ENCODE results near the gene KRTAP3-3.

The KRTAP3-3 gene

DNA sequence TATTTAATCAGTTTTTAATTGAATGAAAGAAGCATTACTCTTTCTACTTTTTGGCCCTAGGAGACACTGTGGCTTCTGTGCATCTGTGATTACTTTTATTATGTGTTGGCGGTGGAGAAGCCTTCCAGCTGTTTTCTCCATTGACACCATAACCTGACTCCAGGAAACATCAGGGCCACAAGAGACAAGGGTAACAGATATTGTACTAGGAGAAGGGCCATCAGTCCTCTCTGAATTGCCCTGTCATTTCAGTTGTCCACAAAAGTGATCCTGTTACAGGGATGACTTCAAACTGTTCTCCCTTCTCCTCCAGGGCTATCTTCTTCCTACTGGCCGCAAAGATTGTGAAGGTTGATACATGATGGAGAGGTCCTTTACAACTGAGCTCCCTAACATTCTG lies 41.8 kb downstream of the KRTAP3-3 start:
- no peak overlapping the region for H4K91ac ChIP-seq (ENCODE audit: low read length)
- H3K14ac ChIP-seq (ENCODE audit: low read length in 2 of 2) = no peak overlapping the region
- H3K27me3 ChIP-seq (ENCODE audit: control insufficient read depth in 1 of 2, insufficient read depth in 1 of 2, low read length in 2 of 2) = no peaks in the 10 kb centered on the region
- H2BK120ac ChIP-seq (ENCODE audit: low read depth, low read length) = no peak overlapping the region
- no peak for DNase-seq
- H4K8ac ChIP-seq (ENCODE audit: low read length) = no peak overlapping the region
- no peak overlapping the region for H2BK15ac ChIP-seq (ENCODE audit: low read depth, poor library complexity, severe bottlenecking)
- H3K9me3 ChIP-seq (ENCODE audit: control insufficient read depth, low read length) = no peaks in the 10 kb centered on the region
- no peak overlapping the region for H3K4ac ChIP-seq (ENCODE audit: low read depth in 1 of 2, low read length in 2 of 2)
- no peak overlapping the region for H2BK5ac ChIP-seq (ENCODE audit: low read depth, low read length, poor library complexity, severe bottlenecking)
- no peak overlapping the region for H2AFZ ChIP-seq (ENCODE audit: low read depth, low read length)
- no peak overlapping the region for H3K4me2 ChIP-seq (ENCODE audit: low read length, poor library complexity, severe bottlenecking)
- no peak overlapping the region for H3K18ac ChIP-seq (ENCODE audit: low read depth in 1 of 2, low read length in 2 of 2)
- no peaks in the 10 kb centered on the region for H3K36me3 ChIP-seq (ENCODE audit: control insufficient read depth in 1 of 2, insufficient read depth in 2 of 2, low read depth in 1 of 2, low read length in 2 of 2)
- peaks cover 3% of the 10 kb centered on the region for H3K4me1 ChIP-seq (ENCODE audit: control insufficient read depth, insufficient read depth, low read depth, low read length)
- H3K23ac ChIP-seq (ENCODE audit: low read length in 2 of 2) = no peak overlapping the region
- peak overlapping the region; percentile 26 for H2AK5ac ChIP-seq (ENCODE audit: low read length, severe bottlenecking)
- no CpG with 5 or more reads among the region's 2 CpGs for WGBS
- H3K79me1 ChIP-seq (replicated peaks; ENCODE audit: low read length, poor library complexity, severe bottlenecking) = no peaks in the 10 kb centered on the region
- H2BK12ac ChIP-seq (ENCODE audit: low read length in 2 of 2) = no peak overlapping the region
- no peak overlapping the region for H3K4me3 ChIP-seq (ENCODE audit: insufficient read depth in 1 of 2, low read depth in 1 of 2, low read length in 2 of 2)
- H3K27ac ChIP-seq (ENCODE audit: low read length, poor library complexity, severe bottlenecking) = no peak overlapping the region
- H3K9ac ChIP-seq (ENCODE audit: low read length) = peak overlapping the region; percentile 82

DNA sequence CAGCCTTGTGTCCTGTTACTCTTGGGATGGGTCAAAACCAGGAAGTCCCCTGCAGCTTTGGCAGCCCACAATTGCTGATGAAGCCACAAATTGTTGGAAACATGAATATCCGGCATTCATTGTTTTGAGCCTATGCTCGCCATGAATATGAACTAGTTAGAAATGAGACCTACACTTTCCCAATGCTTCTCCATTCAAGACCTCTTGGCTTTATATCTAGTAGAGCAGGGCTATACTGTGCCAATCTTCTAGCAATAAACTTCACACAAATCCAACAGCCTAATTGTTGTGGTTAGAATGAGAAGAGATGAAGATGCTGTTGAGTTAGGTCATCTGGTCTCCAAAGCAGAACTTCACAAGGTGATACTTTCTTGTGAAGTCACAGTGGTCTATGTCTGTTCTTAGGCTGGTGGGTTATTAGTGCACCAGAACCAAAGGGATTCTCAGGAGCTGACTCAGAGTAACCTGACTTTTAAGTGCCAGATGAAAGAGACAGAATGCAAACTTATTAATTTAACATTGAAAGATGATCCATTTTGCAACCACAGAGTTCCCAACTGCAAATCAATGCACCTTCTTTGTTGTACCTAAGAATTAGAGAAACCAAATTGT lies 42.8 kb downstream of the KRTAP3-3 start:
- Histone ChIP-seq H3K27ac (ENCODE audit: low read length, poor library complexity, severe bottlenecking) (no peak overlapping the region), H3K9ac (ENCODE audit: low read length) (no peak overlapping the region), H2AFZ (ENCODE audit: low read depth, low read length) (no peak overlapping the region), H4K8ac (ENCODE audit: low read length) (no peak overlapping the region), H3K23ac (ENCODE audit: low read length in 2 of 2) (no peak overlapping the region), H2BK120ac (ENCODE audit: low read depth, low read length) (no peak overlapping the region), H2BK5ac (ENCODE audit: low read depth, low read length, poor library complexity, severe bottlenecking) (no peak overlapping the region), H3K4me1 (ENCODE audit: control insufficient read depth, insufficient read depth, low read depth, low read length) (peaks cover 3% of the 10 kb centered on the region), H2BK15ac (ENCODE audit: low read depth, poor library complexity, severe bottlenecking) (no peak overlapping the region), H3K27me3 (ENCODE audit: control insufficient read depth in 1 of 2, insufficient read depth in 1 of 2, low read length in 2 of 2) (no peaks in the 10 kb centered on the region), H3K79me1 (replicated peaks; ENCODE audit: low read length, poor library complexity, severe bottlenecking) (no peaks in the 10 kb centered on the region), H3K4me2 (ENCODE audit: low read length, poor library complexity, severe bottlenecking) (no peak overlapping the region), H3K14ac (ENCODE audit: low read length in 2 of 2) (no peak overlapping the region), H2AK5ac (ENCODE audit: low read length, severe bottlenecking) (no peak overlapping the region), H3K36me3 (ENCODE audit: control insufficient read depth in 1 of 2, insufficient read depth in 2 of 2, low read depth in 1 of 2, low read length in 2 of 2) (no peaks in the 10 kb centered on the region), H3K9me3 (ENCODE audit: control insufficient read depth, low read length) (no peaks in the 10 kb centered on the region), H3K4me3 (ENCODE audit: insufficient read depth in 1 of 2, low read depth in 1 of 2, low read length in 2 of 2) (no peak overlapping the region), H3K18ac (ENCODE audit: low read depth in 1 of 2, low read length in 2 of 2) (no peak overlapping the region), H2BK12ac (ENCODE audit: low read length in 2 of 2) (no peak overlapping the region), H4K91ac (ENCODE audit: low read length) (no peak overlapping the region), H3K4ac (ENCODE audit: low read depth in 1 of 2, low read length in 2 of 2) (no peak overlapping the region)
- 96% methylated on average over 2 of the region's 2 CpGs for WGBS
- no peak for DNase-seq

DNA sequence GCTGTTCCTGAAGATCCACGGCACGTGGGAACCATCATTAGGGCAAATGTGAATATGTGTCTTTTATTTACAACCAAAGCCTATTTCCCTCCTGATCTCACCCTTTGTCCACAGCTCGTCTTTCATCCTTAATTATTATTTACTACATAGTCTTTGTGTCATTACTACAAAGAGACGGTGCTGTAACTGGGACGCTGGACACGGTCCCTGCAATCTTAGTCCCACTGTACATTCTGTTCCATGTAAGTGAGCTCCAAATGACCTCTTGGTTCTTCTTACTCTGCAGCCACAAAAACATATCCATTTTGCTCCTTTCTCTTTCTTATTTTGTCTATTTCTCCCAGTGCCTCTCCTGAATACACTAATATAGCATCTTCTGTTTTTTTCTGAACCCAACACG lies 43.8 kb downstream of the KRTAP3-3 start:
- H3K36me3 ChIP-seq (ENCODE audit: control insufficient read depth in 1 of 2, insufficient read depth in 2 of 2, low read depth in 1 of 2, low read length in 2 of 2) = no peaks in the 10 kb centered on the region
- H3K4ac ChIP-seq (ENCODE audit: low read depth in 1 of 2, low read length in 2 of 2) = no peak overlapping the region
- no peak overlapping the region for H4K91ac ChIP-seq (ENCODE audit: low read length)
- H3K4me1 ChIP-seq (ENCODE audit: control insufficient read depth, insufficient read depth, low read depth, low read length) = no peaks in the 10 kb centered on the region
- H2BK5ac ChIP-seq (ENCODE audit: low read depth, low read length, poor library complexity, severe bottlenecking) = no peak overlapping the region
- 85% methylated on average over 7 of the region's 7 CpGs for WGBS
- no peak overlapping the region for H3K27ac ChIP-seq (ENCODE audit: low read length, poor library complexity, severe bottlenecking)
- no peaks in the 10 kb centered on the region for H3K9me3 ChIP-seq (ENCODE audit: control insufficient read depth, low read length)
- H2AK5ac ChIP-seq (ENCODE audit: low read length, severe bottlenecking) = no peak overlapping the region
- H3K23ac ChIP-seq (ENCODE audit: low read length in 2 of 2) = no peak overlapping the region
- H3K14ac ChIP-seq (ENCODE audit: low read length in 2 of 2) = no peak overlapping the region
- no peak for DNase-seq
- H2BK120ac ChIP-seq (ENCODE audit: low read depth, low read length) = no peak overlapping the region
- H2BK15ac ChIP-seq (ENCODE audit: low read depth, poor library complexity, severe bottlenecking) = no peak overlapping the region
- no peaks in the 10 kb centered on the region for H3K27me3 ChIP-seq (ENCODE audit: control insufficient read depth in 1 of 2, insufficient read depth in 1 of 2, low read length in 2 of 2)
- H3K4me2 ChIP-seq (ENCODE audit: low read length, poor library complexity, severe bottlenecking) = no peak overlapping the region
- no peaks in the 10 kb centered on the region for H3K79me1 ChIP-seq (replicated peaks; ENCODE audit: low read length, poor library complexity, severe bottlenecking)
- H4K8ac ChIP-seq (ENCODE audit: low read length) = no peak overlapping the region
- H3K9ac ChIP-seq (ENCODE audit: low read length) = no peak overlapping the region
- no peak overlapping the region for H2AFZ ChIP-seq (ENCODE audit: low read depth, low read length)
- no peak overlapping the region for H2BK12ac ChIP-seq (ENCODE audit: low read length in 2 of 2)
- no peak overlapping the region for H3K18ac ChIP-seq (ENCODE audit: low read depth in 1 of 2, low read length in 2 of 2)
- no peak overlapping the region for H3K4me3 ChIP-seq (ENCODE audit: insufficient read depth in 1 of 2, low read depth in 1 of 2, low read length in 2 of 2)

DNA sequence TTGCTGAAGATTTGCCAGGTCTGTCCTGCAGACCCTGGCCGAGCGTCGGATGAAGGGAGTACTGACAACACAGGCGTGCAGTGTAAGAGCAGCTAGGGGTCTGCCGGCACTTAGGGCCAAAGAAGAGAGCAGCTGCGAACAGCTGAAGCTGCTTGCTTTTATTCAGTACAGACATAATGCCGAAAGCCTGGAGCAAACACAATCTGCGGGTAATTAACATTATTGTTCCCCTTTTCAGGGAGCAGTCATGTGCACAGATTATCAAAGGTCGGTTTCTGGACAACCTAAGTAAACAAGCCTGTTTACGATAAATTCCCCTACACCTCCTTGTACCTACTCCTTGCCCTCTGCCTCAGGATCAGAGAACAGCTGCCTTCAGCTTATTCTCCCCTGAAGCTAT lies 44.5 kb downstream of the KRTAP3-3 start:
- no peak overlapping the region for H2AK5ac ChIP-seq (ENCODE audit: low read length, severe bottlenecking)
- no peaks in the 10 kb centered on the region for H3K27me3 ChIP-seq (ENCODE audit: control insufficient read depth in 1 of 2, insufficient read depth in 1 of 2, low read length in 2 of 2)
- H3K27ac ChIP-seq (ENCODE audit: low read length, poor library complexity, severe bottlenecking) = no peak overlapping the region
- H3K4me3 ChIP-seq (ENCODE audit: insufficient read depth in 1 of 2, low read depth in 1 of 2, low read length in 2 of 2) = no peak overlapping the region
- H3K9ac ChIP-seq (ENCODE audit: low read length) = peak overlapping the region; percentile 38
- H2AFZ ChIP-seq (ENCODE audit: low read depth, low read length) = no peak overlapping the region
- WGBS = 72% methylated on average over 10 of the region's 10 CpGs
- H3K36me3 ChIP-seq (ENCODE audit: control insufficient read depth in 1 of 2, insufficient read depth in 2 of 2, low read depth in 1 of 2, low read length in 2 of 2) = no peaks in the 10 kb centered on the region
- H2BK120ac ChIP-seq (ENCODE audit: low read depth, low read length) = no peak overlapping the region
- no peak overlapping the region for H4K8ac ChIP-seq (ENCODE audit: low read length)
- H3K23ac ChIP-seq (ENCODE audit: low read length in 2 of 2) = no peak overlapping the region
- no peak overlapping the region for H2BK15ac ChIP-seq (ENCODE audit: low read depth, poor library complexity, severe bottlenecking)
- H3K4me2 ChIP-seq (ENCODE audit: low read length, poor library complexity, severe bottlenecking) = no peak overlapping the region
- H3K4ac ChIP-seq (ENCODE audit: low read depth in 1 of 2, low read length in 2 of 2) = no peak overlapping the region
- H3K14ac ChIP-seq (ENCODE audit: low read length in 2 of 2) = no peak overlapping the region
- no peak overlapping the region for H4K91ac ChIP-seq (ENCODE audit: low read length)
- H2BK5ac ChIP-seq (ENCODE audit: low read depth, low read length, poor library complexity, severe bottlenecking) = no peak overlapping the region
- no peak overlapping the region for H3K18ac ChIP-seq (ENCODE audit: low read depth in 1 of 2, low read length in 2 of 2)
- no peak overlapping the region for H2BK12ac ChIP-seq (ENCODE audit: low read length in 2 of 2)
- H3K4me1 ChIP-seq (ENCODE audit: control insufficient read depth, insufficient read depth, low read depth, low read length) = no peaks in the 10 kb centered on the region
- H3K9me3 ChIP-seq (ENCODE audit: control insufficient read depth, low read length) = no peaks in the 10 kb centered on the region
- DNase-seq = no peak
- H3K79me1 ChIP-seq (replicated peaks; ENCODE audit: low read length, poor library complexity, severe bottlenecking) = no peaks in the 10 kb centered on the region
